Activated CD8-positive, alpha-beta T cell treated with anti-CD3 and anti-CD28 coated beads, Interleukin-2, amount 10 ng/mL, durations not matched to agents 7 days and 5 days (primary cell): ENCODE results near the gene AGO3. TPM values are rescaled to one million over a fixed set of nuclear protein-coding genes. Genes with fewer than 3 reads are reported as not detected.

Source experiments
- ATAC-seq: fragments of 150-1000 bp; cut with Tn5 transposase; one replicate; pipeline ENCODE4 v1.10.0; 2021; ENCODE audit warnings: moderate library complexity
- CTCF ChIA-PET: fragments of 350-600 bp; sonication (Branson Sonifier 250); formaldehyde crosslinking; loops from one replicate; lab custom pipeline; 2021; ENCODE audit warnings: antibody characterized with exemption; lab: Charles Lee
- POLR2A ChIA-PET: fragments of 350-600 bp; sonication (Branson Sonifier 250); formaldehyde crosslinking; loops from one replicate; lab custom pipeline; 2021; ENCODE audit warnings: antibody characterized with exemption; lab: Charles Lee
- DNase-seq: peaks from one replicate; pipeline ENCODE4 v3.0.0-alpha.2; 2020
- H3K27ac Mint-ChIP-seq: one replicate; pipeline ENCODE4 v1.8.0; 2021; ENCODE audit warnings: mild to moderate bottlenecking, mixed read lengths
- H3K27me3 Mint-ChIP-seq: one replicate; pipeline ENCODE4 v1.8.0; 2021; ENCODE audit warnings: low read depth, mixed read lengths
- H3K36me3 Mint-ChIP-seq: one replicate; pipeline ENCODE4 v1.8.0; 2021; ENCODE audit warnings: low read depth, mixed read lengths
- H3K4me1 Mint-ChIP-seq: one replicate; pipeline ENCODE4 v1.8.0; 2021; ENCODE audit warnings: low read depth, mixed read lengths
- H3K4me3 Mint-ChIP-seq: one replicate; pipeline ENCODE4 v1.8.0; 2021; ENCODE audit warnings: mild to moderate bottlenecking, mixed read lengths
- H3K9me3 Mint-ChIP-seq: one replicate; pipeline ENCODE4 v1.8.0; 2022; ENCODE audit warnings: mixed read lengths; ENCODE audit not compliant: insufficient read depth
- total RNA-seq, 2 experiments: library from RNA; stranded (reverse); gene quantifications; one replicate each; pipeline ENCODE4 v1.2.3, GENCODE V29; 2021

Gene AGO3
- total RNA-seq, 2 experiments from 2014 or later, result 27.2 to 30.2 TPM

DNA sequence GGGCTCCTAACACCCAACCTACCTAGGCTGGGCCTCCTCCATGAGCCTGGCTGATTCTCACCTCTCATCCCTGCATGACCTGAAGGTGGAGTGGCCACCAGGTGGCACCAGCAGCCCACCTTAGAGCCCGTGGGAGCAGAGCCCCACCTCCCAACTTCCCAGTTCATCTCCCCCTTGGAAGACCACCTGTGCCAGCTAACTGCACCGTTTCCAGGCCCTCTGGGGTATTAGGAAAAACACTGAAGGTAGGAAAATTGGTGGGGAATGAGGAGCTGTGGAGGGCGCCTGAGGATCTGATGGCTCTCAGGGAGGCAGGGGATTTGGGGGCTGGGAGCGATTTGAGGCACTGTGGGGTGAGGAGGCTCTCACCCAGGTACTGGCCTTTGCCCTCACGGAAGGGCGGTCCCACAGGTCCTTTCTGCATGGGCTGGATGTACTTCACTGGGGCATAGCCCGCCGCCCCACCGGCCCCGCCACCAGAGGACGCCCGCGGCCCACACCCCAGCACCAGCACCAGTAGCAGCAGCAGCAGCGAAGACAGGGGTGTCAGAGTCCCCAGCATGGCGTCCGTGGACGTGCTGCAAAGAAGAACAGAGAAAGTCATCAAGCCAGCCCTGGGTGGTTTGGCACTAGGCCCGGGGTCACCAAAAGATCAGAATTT, 168.9 kb downstream of the AGO3 start:
- peak; percentile 83 for DNase-seq
- H3K27ac Mint-ChIP-seq, result no peak overlapping the region
- H3K9me3 Mint-ChIP-seq, result no peaks in the 10 kb centered on the region
- peak; percentile 93 for ATAC-seq
- ChIA-PET POLR2A (interaction anchor here (1.4 kb wide), 1 partner anchor 35 kb away, joined by 5 read pairs; no protein-coding TSS in a partner anchor), CTCF (interaction anchor here (0.6 to 21.8 kb wide), 19 partner anchors 9 to 322 kb away, joined by 3 to 349 read pairs (median 4); partner anchors contain the start of genes THRAP3 and TRAPPC3)
- H3K4me1 Mint-ChIP-seq, result peaks cover 10% of the 10 kb centered on the region
- H3K36me3 Mint-ChIP-seq, result no peaks in the 10 kb centered on the region
- H3K4me3 Mint-ChIP-seq, result no peak overlapping the region
- no peaks in the 10 kb centered on the region for H3K27me3 Mint-ChIP-seq

DNA sequence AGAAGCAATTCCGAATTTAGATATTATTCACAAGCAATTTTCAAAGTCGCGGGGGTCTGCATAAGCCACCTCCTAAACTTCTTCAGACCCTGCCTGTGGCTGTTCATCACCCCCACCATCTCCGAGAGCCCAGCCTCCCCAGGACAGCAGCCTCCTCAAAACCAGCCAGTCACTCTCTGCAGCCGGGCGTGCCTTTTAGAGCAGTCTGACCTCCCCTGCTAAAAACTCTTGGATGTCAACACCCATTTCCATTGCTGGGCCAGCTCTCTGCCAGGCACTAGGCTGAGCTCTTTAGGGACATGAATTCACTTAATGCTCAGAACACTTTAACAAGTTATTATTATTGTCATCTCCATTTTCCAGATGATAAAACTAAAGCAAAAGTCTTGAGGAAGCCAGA, 169.5 kb downstream of the AGO3 start:
- H3K4me3 Mint-ChIP-seq, result no peak overlapping the region
- POLR2A ChIA-PET, result interaction anchor here (1.4 kb wide), 1 partner anchor 34 kb away, joined by 5 read pairs; no protein-coding TSS in a partner anchor
- H3K36me3 Mint-ChIP-seq, result no peaks in the 10 kb centered on the region
- no peak overlapping the region for H3K27ac Mint-ChIP-seq
- no peaks in the 10 kb centered on the region for H3K9me3 Mint-ChIP-seq
- CTCF ChIA-PET, result interaction anchor here (0.6 to 21.8 kb wide), 18 partner anchors 9 to 322 kb away, joined by 3 to 349 read pairs (median 4); partner anchors contain the start of genes THRAP3 and TRAPPC3
- ATAC-seq (no peak), DNase-seq (no peak)
- H3K4me1 Mint-ChIP-seq, result peaks cover 10% of the 10 kb centered on the region
- H3K27me3 Mint-ChIP-seq, result no peaks in the 10 kb centered on the region

DNA sequence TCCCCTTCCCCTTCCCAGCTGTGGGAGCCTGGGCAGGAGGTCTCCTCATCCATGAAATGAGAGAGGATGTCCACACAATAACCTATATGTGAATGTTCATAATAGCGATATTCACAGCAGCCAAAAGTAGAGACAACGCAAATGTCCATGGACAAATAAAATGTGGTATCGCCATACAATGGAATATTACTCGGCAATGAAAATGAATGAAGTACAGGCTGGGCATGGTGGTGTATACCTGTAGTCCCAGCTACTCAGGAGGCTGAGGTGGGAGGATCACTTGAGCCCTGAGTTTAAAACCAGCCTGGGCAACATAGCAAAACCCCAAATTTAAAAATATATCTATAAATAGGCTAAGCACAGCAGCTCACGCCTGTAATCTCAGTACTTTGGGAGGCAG, 170.6 kb downstream of the AGO3 start:
- ChIA-PET CTCF (interaction anchor here (0.8 to 21.8 kb wide), 9 partner anchors 9 to 185 kb away, joined by 3 to 349 read pairs (median 3); partner anchors contain the start of genes THRAP3 and TRAPPC3), POLR2A (no interaction called here)
- no peaks in the 10 kb centered on the region for H3K36me3 Mint-ChIP-seq
- no peaks in the 10 kb centered on the region for H3K9me3 Mint-ChIP-seq
- no peak overlapping the region for H3K27ac Mint-ChIP-seq
- no peaks in the 10 kb centered on the region for H3K27me3 Mint-ChIP-seq
- ATAC-seq, result no peak
- no peak for DNase-seq
- H3K4me3 Mint-ChIP-seq, result no peak overlapping the region
- peaks cover 16% of the 10 kb centered on the region for H3K4me1 Mint-ChIP-seq

DNA sequence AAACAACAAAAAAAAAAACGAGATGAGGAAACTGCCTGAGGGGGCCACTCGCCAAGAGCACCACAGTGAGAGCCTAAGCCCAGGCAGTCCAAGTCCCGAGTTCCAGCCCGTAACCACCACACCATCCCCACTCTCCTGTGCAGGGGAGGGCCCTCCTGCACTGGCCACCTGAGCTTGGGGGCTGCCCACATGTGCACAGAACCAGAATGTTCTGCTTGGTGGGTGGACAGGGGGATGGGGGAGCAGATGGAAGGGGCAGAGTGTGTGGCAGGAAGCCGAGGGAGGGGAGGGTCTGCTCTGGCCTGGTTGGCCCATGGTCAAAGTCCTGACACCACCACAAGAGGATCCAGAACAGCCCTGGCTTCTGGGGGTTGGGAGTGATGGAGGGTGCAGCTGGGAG, 175.4 kb downstream of the AGO3 start:
- CTCF ChIA-PET, result interaction anchor here (0.9 to 21.8 kb wide), 2 partner anchors 28 to 179 kb away, joined by 3 to 349 read pairs; no protein-coding TSS in a partner anchor
- Mint-ChIP-seq H3K9me3 (no peaks in the 10 kb centered on the region), H3K27me3 (no peaks in the 10 kb centered on the region), H3K36me3 (no peaks in the 10 kb centered on the region), H3K4me1 (peaks cover 39% of the 10 kb centered on the region), H3K4me3 (no peak overlapping the region), H3K27ac (no peak overlapping the region)
- ATAC-seq (no peak), DNase-seq (no peak)
- POLR2A ChIA-PET, result no interaction called here

DNA sequence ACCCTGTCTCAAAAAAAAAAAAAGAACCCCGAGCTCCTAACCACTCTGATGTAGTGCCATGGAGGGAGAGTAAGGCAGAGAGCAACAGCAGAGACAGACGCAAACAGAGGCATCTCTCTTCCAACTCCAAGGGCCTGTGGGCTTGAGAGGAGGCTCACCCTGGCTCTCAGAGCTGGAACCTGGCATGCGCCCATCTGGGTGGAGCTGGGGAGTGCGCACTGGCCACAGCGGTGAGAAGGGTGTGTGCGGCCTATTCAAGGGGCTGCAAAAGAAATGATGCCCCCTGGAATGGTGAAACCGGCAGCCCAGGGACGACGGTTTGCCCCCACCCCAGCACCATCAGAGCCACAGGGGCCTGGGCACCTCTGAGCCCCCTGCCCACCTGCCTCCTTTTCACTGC, 176.5 kb downstream of the AGO3 start:
- no peaks in the 10 kb centered on the region for H3K36me3 Mint-ChIP-seq
- ATAC-seq (no peak), DNase-seq (no peak)
- ChIA-PET CTCF (interaction anchor here (21.8 kb wide), 1 partner anchor 27 kb away, joined by 349 read pairs; no protein-coding TSS in a partner anchor), POLR2A (interaction anchor here (0.6 kb wide), 2 partner anchors 73 to 140 kb away, joined by 3 read pairs; no protein-coding TSS in a partner anchor)
- H3K4me1 Mint-ChIP-seq, result peaks cover 46% of the 10 kb centered on the region
- no peak overlapping the region for H3K27ac Mint-ChIP-seq
- no peaks in the 10 kb centered on the region for H3K9me3 Mint-ChIP-seq
- H3K4me3 Mint-ChIP-seq, result no peak overlapping the region
- no peaks in the 10 kb centered on the region for H3K27me3 Mint-ChIP-seq

DNA sequence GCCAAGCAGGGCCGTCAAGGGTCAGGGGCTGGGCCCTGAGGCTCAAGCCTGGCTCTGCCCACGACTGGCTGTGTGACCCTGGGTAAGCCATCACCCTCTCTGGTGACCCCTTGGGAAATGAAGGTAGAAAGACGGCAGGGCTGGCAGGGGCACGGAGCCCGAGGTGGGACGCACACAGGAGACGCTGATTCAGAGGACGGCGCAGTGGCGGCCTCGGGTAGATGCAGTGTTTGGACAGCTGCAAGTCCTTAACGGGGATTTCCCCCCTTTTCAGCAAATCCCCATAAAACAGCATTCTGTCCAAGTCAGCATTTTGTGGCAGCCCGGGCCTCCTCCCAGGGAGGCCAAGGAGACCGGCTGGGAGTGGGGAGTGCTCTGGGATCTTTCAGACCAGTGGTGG, 177.4 kb downstream of the AGO3 start:
- DNase-seq, result no peak
- Mint-ChIP-seq H3K27ac (peak overlapping the region; percentile 49), H3K4me1 (peaks cover 47% of the 10 kb centered on the region), H3K27me3 (no peaks in the 10 kb centered on the region), H3K4me3 (no peak overlapping the region), H3K36me3 (no peaks in the 10 kb centered on the region), H3K9me3 (no peaks in the 10 kb centered on the region)
- ChIA-PET CTCF (interaction anchor here (1.2 to 21.8 kb wide), 2 partner anchors 9 to 26 kb away, joined by 4 to 349 read pairs; no protein-coding TSS in a partner anchor), POLR2A (interaction anchor here (0.6 to 1.2 kb wide), 2 partner anchors 27 to 213 kb away, joined by 3 read pairs; no protein-coding TSS in a partner anchor)
- no peak for ATAC-seq

DNA sequence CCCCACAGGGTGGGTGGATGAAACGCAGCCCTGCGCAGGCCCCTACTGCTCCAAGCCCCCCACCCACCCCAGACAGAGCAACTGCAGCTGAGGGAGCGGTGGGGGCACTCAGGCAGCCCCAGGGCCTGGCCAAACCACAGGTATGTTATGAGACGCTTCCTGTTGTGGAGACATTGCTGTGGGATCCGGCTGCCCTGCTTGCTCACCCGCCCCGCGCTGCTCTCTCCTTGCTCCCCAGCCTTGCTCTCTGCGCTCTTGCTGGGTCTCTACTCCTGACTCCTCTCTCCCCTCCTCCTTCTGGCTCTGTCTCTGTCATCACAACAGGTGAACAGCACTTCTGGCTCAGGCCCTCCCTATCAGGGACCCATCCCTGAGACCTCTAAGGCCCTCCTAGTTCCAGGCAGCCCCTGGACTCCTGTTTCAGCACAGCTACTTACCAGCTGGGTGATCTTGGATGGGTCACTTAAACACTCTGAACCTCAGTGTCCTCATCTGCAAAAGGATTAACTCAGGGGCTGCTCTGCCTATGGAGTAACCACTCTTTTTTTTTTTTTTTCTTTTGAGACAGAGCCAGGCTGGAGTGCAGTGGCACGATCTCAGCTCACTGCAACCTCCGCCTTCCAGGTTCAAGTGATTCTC, 178.3 kb downstream of the AGO3 start:
- Mint-ChIP-seq H3K27ac (peak overlapping the region; percentile 84), H3K36me3 (no peaks in the 10 kb centered on the region), H3K4me1 (peaks cover 47% of the 10 kb centered on the region), H3K9me3 (no peaks in the 10 kb centered on the region), H3K4me3 (peak overlapping the region; percentile 27), H3K27me3 (no peaks in the 10 kb centered on the region)
- peak; percentile 97 for ATAC-seq
- POLR2A ChIA-PET, result interaction anchor here (1.0 to 1.2 kb wide), 2 partner anchors 23 to 26 kb away, joined by 3 read pairs; no protein-coding TSS in a partner anchor
- peak; percentile 80 for DNase-seq
- CTCF ChIA-PET, result interaction anchor here (1.2 to 21.8 kb wide), 3 partner anchors 9 to 40 kb away, joined by 4 to 349 read pairs (median 7); partner anchors contain the start of gene TRAPPC3

DNA sequence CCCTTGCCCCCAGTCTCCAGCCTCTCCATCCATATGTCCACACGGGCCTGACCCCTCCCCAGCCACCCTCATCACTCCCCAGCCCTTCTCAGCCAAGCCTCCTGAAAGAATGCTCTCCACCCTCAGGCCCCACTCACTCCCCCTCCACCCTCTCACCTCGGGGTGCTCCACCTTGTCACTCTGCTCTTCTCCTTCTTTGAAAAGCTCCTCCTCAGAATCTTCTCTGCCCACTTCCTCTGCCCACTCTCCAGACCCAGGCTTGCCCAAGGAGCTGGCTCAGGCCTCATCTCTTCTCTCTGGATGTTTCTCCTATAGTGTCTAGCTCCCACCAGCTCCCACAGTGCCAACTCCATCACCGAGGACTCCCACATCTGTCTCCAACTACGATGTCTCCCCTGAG, 180.2 kb downstream of the AGO3 start:
- POLR2A ChIA-PET, result interaction anchor here (0.6 kb wide), 1 partner anchor 39 kb away, joined by 3 read pairs; no protein-coding TSS in a partner anchor
- H3K27ac Mint-ChIP-seq, result peak overlapping the region; percentile 13
- H3K4me3 Mint-ChIP-seq, result no peak overlapping the region

DNA sequence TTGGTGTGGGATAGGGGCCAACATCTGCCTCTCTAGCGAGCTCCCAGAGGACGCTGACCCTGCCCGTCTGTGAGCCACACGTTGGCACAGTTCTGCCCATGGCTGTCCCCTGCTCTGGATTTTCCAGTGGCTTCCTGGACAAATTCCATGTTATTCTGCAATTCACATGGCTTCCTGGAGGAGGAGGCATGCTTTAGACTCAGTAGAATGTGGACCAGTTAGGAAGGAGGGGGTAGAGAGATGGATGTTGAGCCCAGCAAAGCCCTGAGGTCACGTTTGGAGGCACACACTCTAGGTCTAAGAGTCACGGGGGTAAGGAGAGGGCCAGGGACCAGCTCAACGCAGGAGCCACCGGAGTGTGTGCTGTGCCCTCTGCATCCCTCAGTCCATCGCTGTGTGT, 181.9 kb downstream of the AGO3 start:
- no peak overlapping the region for H3K4me3 Mint-ChIP-seq
- ChIA-PET CTCF (interaction anchor here (21.8 kb wide), 1 partner anchor 21 kb away, joined by 349 read pairs; no protein-coding TSS in a partner anchor), POLR2A (interaction anchor here (0.6 to 0.9 kb wide), 2 partner anchors 10 to 1602 kb away, joined by 3 to 4 read pairs; no protein-coding TSS in a partner anchor)
- no peak overlapping the region for H3K27ac Mint-ChIP-seq
- no peaks in the 10 kb centered on the region for H3K27me3 Mint-ChIP-seq
- no peak for DNase-seq
- no peaks in the 10 kb centered on the region for H3K36me3 Mint-ChIP-seq
- no peaks in the 10 kb centered on the region for H3K9me3 Mint-ChIP-seq
- ATAC-seq, result no peak
- peaks cover 39% of the 10 kb centered on the region for H3K4me1 Mint-ChIP-seq

More for the DNA sequence above, 180.2 kb downstream of the AGO3 start:
- no peak for DNase-seq
- H3K36me3 Mint-ChIP-seq, result no peaks in the 10 kb centered on the region
- no peak for ATAC-seq
- H3K27me3 Mint-ChIP-seq, result no peaks in the 10 kb centered on the region
- no peaks in the 10 kb centered on the region for H3K9me3 Mint-ChIP-seq
- peaks cover 42% of the 10 kb centered on the region for H3K4me1 Mint-ChIP-seq
- CTCF ChIA-PET, result interaction anchor here (0.7 to 21.8 kb wide), 3 partner anchors 11 to 175 kb away, joined by 3 to 349 read pairs (median 4); no protein-coding TSS in a partner anchor

DNA sequence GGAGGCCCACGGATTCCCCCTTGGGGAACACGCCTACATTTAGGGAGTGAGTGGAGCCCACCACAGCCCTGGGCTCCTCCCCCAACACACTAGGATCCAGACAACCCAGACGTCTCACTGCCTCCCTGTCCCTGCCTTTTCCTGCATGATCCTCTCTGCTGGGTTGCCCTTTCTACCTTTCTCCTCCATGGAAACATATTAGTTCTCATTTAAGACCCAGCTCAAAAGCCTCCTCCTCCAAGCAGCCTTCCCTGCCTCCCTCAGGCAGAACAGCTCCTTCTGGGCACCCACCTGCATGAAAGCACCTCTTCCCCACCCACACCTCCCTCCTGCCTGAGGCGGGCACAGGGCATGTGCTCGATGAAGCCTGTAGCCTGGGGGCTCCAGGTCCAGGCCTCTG, 183.5 kb downstream of the AGO3 start:
- no peaks in the 10 kb centered on the region for H3K27me3 Mint-ChIP-seq
- no peak for DNase-seq
- H3K27ac Mint-ChIP-seq, result no peak overlapping the region
- H3K4me1 Mint-ChIP-seq, result peaks cover 23% of the 10 kb centered on the region
- no peak for ATAC-seq
- H3K4me3 Mint-ChIP-seq, result no peak overlapping the region
- ChIA-PET POLR2A (no interaction called here), CTCF (no interaction called here)
- no peaks in the 10 kb centered on the region for H3K9me3 Mint-ChIP-seq
- H3K36me3 Mint-ChIP-seq, result no peaks in the 10 kb centered on the region

DNA sequence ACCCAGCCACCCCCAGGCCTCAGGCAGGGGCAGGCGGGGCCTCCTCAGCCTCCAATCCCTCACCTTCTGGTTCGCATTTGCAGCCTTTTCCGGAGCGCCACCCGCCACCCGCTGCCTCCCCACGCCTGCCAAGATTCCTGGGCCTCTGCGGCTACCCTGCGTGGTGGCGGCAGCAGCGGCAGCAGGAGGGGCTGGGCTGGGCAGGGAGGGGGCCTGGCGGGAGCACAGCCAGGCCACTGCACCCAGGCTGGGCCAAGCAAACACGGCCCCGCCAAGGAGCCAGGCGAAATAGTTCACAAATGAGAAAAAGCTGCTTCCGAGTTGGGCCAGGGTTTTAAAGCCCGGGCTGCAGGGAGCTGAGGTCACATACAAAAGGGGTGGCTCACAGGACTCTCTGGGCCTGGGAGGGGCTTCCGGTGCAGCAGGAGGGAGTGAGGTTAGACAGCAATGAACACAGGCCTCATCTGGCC, 184.3 kb downstream of the AGO3 start:
- peaks cover 2% of the 10 kb centered on the region for H3K27me3 Mint-ChIP-seq
- CTCF ChIA-PET, result interaction anchor here (0.8 to 2.4 kb wide), 4 partner anchors 13 to 34 kb away, joined by 3 to 7 read pairs (median 4); partner anchors contain the start of gene TRAPPC3
- H3K36me3 Mint-ChIP-seq, result no peaks in the 10 kb centered on the region
- peaks cover 18% of the 10 kb centered on the region for H3K4me1 Mint-ChIP-seq
- DNase-seq, result no peak
- ATAC-seq, result no peak
- no peaks in the 10 kb centered on the region for H3K9me3 Mint-ChIP-seq
- POLR2A ChIA-PET, result interaction anchor here (1.0 to 1.2 kb wide), 2 partner anchors 20 to 34 kb away, joined by 3 to 4 read pairs; partner anchors contain the start of gene TRAPPC3
- no peak overlapping the region for H3K27ac Mint-ChIP-seq
- no peak overlapping the region for H3K4me3 Mint-ChIP-seq
